ENCODE measurements around the gene MAGEA4.

MAGEA4 gene

DNA sequence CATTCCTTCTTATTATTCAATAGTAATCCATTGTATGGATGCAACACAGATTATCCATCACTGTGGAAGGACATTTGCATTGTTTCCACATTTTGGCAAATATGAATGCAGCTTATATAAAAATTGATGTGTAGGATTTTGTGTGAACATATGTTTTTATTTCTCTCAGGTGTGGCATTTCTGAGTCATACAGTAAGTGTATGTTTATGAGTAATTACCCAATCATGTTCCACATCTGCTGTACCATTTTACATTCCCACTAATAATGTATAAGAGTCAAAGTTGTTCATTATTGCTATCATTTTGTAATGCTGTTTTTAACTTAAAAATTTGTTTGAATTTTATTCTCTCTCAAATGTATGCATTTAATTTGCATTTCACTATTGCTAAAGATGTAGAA lies 25.5 kb downstream of the MAGEA4 start:
- TF ChIP-seq, protein P1, sequence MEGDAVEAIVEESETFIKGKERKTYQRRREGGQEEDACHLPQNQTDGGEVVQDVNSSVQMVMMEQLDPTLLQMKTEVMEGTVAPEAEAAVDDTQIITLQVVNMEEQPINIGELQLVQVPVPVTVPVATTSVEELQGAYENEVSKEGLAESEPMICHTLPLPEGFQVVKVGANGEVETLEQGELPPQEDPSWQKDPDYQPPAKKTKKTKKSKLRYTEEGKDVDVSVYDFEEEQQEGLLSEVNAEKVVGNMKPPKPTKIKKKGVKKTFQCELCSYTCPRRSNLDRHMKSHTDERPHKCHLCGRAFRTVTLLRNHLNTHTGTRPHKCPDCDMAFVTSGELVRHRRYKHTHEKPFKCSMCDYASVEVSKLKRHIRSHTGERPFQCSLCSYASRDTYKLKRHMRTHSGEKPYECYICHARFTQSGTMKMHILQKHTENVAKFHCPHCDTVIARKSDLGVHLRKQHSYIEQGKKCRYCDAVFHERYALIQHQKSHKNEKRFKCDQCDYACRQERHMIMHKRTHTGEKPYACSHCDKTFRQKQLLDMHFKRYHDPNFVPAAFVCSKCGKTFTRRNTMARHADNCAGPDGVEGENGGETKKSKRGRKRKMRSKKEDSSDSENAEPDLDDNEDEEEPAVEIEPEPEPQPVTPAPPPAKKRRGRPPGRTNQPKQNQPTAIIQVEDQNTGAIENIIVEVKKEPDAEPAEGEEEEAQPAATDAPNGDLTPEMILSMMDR (IDR thresholded peaks at IDR 0.05; ENCODE audit: insufficient read depth, low read length, missing control alignments), result no peak
- ChIA-PET POLR2A (no interaction called here), CTCF (no interaction called here)
- no peak for DNase-seq (ENCODE audit: low read depth, low spot score)
- H3K4me3 ChIP-seq (ENCODE audit: low read depth, low read length), result no peak overlapping the region

DNA sequence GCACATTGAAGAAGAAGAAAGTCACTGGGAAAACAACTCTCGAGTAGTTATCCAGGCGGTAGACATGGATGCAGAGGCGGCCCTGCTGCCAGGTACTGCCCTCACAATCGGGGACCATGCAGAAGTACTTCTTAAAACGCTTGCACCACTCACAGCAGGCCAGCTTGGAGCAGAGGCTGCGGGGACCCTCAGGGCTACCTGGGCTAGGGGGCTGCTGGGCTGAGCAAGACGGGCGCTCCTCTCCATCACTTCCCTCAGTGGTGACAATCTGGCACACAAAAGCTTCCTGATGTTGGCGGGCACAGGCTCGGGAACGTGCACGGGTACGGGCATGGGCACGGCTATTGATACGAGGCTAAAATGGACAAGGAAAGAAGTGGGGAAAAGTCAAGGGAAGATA lies 42.0 kb downstream of the MAGEA4 start:
- ChIA-PET POLR2A (no interaction called here), CTCF (no interaction called here)
- no peak overlapping the region for H3K4me3 ChIP-seq (ENCODE audit: low read depth, low read length)
- TF ChIP-seq, protein P1 (IDR thresholded peaks at IDR 0.05; ENCODE audit: insufficient read depth, low read length, missing control alignments), result no peak
- DNase-seq (ENCODE audit: low read depth, low spot score), result no peak

DNA sequence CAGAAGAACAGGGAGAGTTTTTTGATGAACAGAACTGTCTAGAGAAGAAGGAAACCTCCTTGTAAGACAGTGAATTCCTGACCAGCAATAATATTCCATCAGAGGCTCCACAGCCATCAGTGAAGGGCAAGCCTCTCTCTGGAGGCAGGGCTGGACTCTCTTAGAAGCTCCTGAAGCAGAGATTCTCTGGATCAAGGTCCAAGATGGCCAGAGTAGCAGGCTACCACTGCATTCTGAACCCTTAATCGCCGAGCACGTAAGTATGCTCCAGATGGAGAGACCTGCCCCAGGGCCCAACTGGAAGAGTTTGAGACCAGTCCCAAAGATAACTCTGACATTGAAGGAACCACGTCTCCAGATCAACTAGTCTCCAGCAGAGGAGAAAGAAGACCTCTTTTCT lies 45.4 kb downstream of the MAGEA4 start:
- POLR2A ChIA-PET, result no interaction called here
- no peak overlapping the region for H3K4me3 ChIP-seq (ENCODE audit: low read depth, low read length)
- CTCF ChIA-PET, result no interaction called here
- DNase-seq (ENCODE audit: low read depth, low spot score), result no peak
- TF ChIP-seq, protein P1 (IDR thresholded peaks at IDR 0.05; ENCODE audit: insufficient read depth, low read length, missing control alignments), result no peak

DNA sequence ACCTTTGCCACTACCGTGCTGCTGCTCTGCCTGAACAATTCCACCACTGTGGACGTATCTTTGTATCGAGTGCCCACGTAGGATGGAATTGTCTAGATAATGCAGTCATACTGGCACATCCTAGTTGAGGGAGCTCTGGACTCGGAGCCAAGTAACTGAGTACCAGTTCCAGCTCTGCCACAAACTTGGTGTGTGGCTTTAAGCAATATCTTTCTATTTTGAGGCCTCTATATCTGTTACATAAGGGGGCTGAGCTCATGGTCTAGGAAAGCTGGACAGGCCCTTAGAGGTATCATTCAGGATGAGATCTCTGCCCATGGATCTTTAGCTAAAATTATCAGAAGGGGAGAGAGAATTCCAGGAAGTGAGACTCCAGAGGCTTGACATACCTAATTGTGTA lies 49.3 kb downstream of the MAGEA4 start:
- ChIA-PET CTCF (no interaction called here), POLR2A (no interaction called here)
- DNase-seq (ENCODE audit: low read depth, low spot score), result no peak
- TF ChIP-seq, protein P1 (IDR thresholded peaks at IDR 0.05; ENCODE audit: insufficient read depth, low read length, missing control alignments), result no peak
- H3K4me3 ChIP-seq (ENCODE audit: low read depth, low read length), result no peak overlapping the region

DNA sequence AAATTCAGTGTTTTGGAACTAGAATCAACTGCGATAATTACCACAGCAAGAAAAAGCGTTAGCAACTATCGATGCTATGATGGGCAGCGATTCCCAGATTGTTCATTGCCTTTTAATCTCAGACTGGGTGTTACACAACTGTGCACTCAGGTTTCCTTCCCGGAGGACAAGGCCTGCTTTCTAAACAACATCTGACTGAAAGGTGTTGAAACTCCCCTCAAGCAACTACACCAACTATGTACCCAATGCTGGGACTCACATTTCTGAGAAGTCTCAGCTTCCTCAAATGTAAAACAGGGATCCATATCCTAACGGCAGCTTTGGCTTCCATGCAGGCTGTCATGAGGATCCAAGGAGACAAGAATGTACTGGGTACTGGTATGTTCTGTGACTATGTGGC lies 53.5 kb downstream of the MAGEA4 start:
- DNase-seq (ENCODE audit: low read depth, low spot score), result no peak
- H3K4me3 ChIP-seq (ENCODE audit: low read depth, low read length), result no peak overlapping the region
- CTCF ChIA-PET, result no interaction called here
- POLR2A ChIA-PET, result no interaction called here
- TF ChIP-seq, protein P1 (IDR thresholded peaks at IDR 0.05; ENCODE audit: insufficient read depth, low read length, missing control alignments), result no peak

DNA sequence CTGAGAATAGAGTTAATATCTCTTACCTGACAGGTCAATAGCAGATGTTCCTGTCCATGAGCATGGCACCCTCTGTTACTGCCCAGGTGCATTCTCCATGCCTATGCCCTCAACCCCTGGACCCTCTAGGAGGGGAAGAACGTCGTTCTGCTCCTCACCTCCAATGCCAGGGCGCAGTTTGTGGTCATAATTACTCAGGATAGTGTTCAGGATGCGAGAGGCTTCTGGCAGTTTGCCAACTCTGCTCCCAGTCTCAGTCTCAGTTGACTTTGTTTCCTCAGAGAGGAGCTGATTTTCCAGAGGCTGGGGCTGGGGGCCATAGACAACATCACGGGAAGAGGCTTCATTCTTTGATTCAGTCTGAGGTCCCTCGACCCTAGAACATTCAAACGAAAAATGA lies 57.3 kb downstream of the MAGEA4 start:
- H3K4me3 ChIP-seq (ENCODE audit: low read depth, low read length), result no peak overlapping the region
- POLR2A ChIA-PET, result no interaction called here
- DNase-seq (ENCODE audit: low read depth, low spot score), result no peak
- CTCF ChIA-PET, result no interaction called here
- TF ChIP-seq, protein P1 (IDR thresholded peaks at IDR 0.05; ENCODE audit: insufficient read depth, low read length, missing control alignments), result no peak
